Smooth muscle cell (in vitro differentiated cells): ENCODE data around the gene ANKHD1. TPM values are rescaled to one million over a fixed set of nuclear protein-coding genes. Genes with fewer than 3 reads are reported as not detected.

Experiments used
- DNase-seq: peaks from one replicate; lab custom pipeline; 2025; ENCODE audit not compliant: unreplicated experiment; lab: John Stamatoyannopoulos, UW
- H2AFZ ChIP-seq: fragments of 200-600 bp; sonication (generic); 2 replicates; pipeline ENCODE4 v1.6.0; 2016; ENCODE audit warnings: antibody characterized with exemption, low read depth, mild to moderate bottlenecking
- H3F3A ChIP-seq: fragments of 200-600 bp; sonication (generic); 2 replicates; pipeline ENCODE4 v1.6.0; 2017; ENCODE audit warnings: antibody characterized with exemption, low read depth
- H3K27ac ChIP-seq: fragments of 200-600 bp; sonication (generic); 2 replicates; pipeline ENCODE4 v1.5.1; 2016; ENCODE audit warnings: low read depth, mild to moderate bottlenecking
- H3K27me3 ChIP-seq: fragments of 200-600 bp; sonication (generic); 2 replicates; pipeline ENCODE4 v1.6.1; 2016; ENCODE audit warnings: low read depth, mild to moderate bottlenecking
- H3K36me3 ChIP-seq: fragments of 200-600 bp; sonication (generic); 2 replicates; pipeline ENCODE4 v1.5.1; 2016; ENCODE audit warnings: low read depth
- H3K4me1 ChIP-seq: fragments of 200-600 bp; sonication (generic); 2 replicates; pipeline ENCODE4 v1.5.1; 2016; ENCODE audit warnings: low read depth
- H3K4me2 ChIP-seq: fragments of 200-600 bp; sonication (generic); 2 replicates; pipeline ENCODE4 v1.6.0; 2016; ENCODE audit warnings: mild to moderate bottlenecking
- H3K4me3 ChIP-seq: fragments of 200-600 bp; sonication (generic); 2 replicates; pipeline ENCODE4 v1.5.1; 2016; ENCODE audit warnings: mild to moderate bottlenecking
- H3K79me2 ChIP-seq: fragments of 200-600 bp; sonication (generic); 2 replicates; pipeline ENCODE4 v1.6.0; 2016; ENCODE audit warnings: low read depth, mild to moderate bottlenecking
- H3K9ac ChIP-seq: fragments of 200-600 bp; sonication (generic); 2 replicates; pipeline ENCODE4 v1.6.0; 2016; ENCODE audit warnings: low read depth
- H3K9me3 ChIP-seq: fragments of 200-600 bp; sonication (generic); replicated peaks from 2 replicates; pipeline ENCODE4 v1.5.1; 2016; ENCODE audit warnings: low read depth
- H4K20me1 ChIP-seq: fragments of 200-600 bp; sonication (generic); 2 replicates; pipeline ENCODE4 v1.6.0; 2016; ENCODE audit warnings: low read depth
- CTCF ChIP-seq: fragments of 200-600 bp; sonication (generic); IDR thresholded peaks from 2 replicates; pipeline ENCODE4 v1.5.1; 2017; ENCODE audit warnings: borderline replicate concordance, mild to moderate bottlenecking, antibody characterized with exemption; ENCODE audit not compliant: insufficient read depth, poor library complexity, severe bottlenecking
- WGBS: methylation state at CpG from one replicate; pipeline ENCODE4 v1.1.7; 2016; ENCODE audit warnings: low lambda C conversion rate; 5-methylcytosine and 5-hydroxymethylcytosine counted together
- polyA plus RNA-seq: library from polyadenylated mRNA; unstranded; fragments of >200 nt; fragmentation: Nextera tagmentation; extraction: Ambion mirVana; gene quantifications from 2 replicates; pipeline ENCODE4 v1.2.1, GENCODE V29; 2016
- total RNA-seq: library from RNA; depleted of rRNA; stranded (reverse); fragments of >200 nt; gene quantifications from 2 replicates; pipeline ENCODE4 v1.2.3, GENCODE V29; 2014

Gene ANKHD1
- total and polyA plus RNA-seq, 2 experiments from 2014 or later: 37.9 to 56.1 TPM

- Histone ChIP-seq H3K4me3 (no peak overlapping the region), H3K4me1 (peaks cover 9% of the 10 kb centered on the region), H4K20me1 (peaks cover 4% of the 10 kb centered on the region), H3K9me3 (no peaks in the 10 kb centered on the region), H3K36me3 (peaks cover 11% of the 10 kb centered on the region), H3K27me3 (no peaks in the 10 kb centered on the region), H3F3A (no peaks in the 10 kb centered on the region), H3K9ac (no peak overlapping the region), H3K4me2 (no peak overlapping the region), H3K27ac (no peak overlapping the region), H2AFZ (no peak overlapping the region), H3K79me2 (no peaks in the 10 kb centered on the region)
- no peak for DNase-seq
- WGBS: 95% methylated on average over 5 of the region's 5 CpGs
- no peak for TF ChIP-seq CTCF
Measured at GRCh38 chr5:140542972-140543371, 141.3 kb downstream of the ANKHD1 start.

- no peaks in the 10 kb centered on the region for H3K27me3 ChIP-seq
- peaks cover 23% of the 10 kb centered on the region for H4K20me1 ChIP-seq
- H3K4me2 ChIP-seq: no peak overlapping the region
- H2AFZ ChIP-seq: no peak overlapping the region
- no peaks in the 10 kb centered on the region for H3K36me3 ChIP-seq
- peaks cover 15% of the 10 kb centered on the region for H3K4me1 ChIP-seq
- H3K79me2 ChIP-seq: no peaks in the 10 kb centered on the region
- H3K4me3 ChIP-seq: no peak overlapping the region
- DNase-seq: no peak
- no peaks in the 10 kb centered on the region for H3K9me3 ChIP-seq
- H3K9ac ChIP-seq: no peak overlapping the region
- TF ChIP-seq CTCF: no peak
- no peak overlapping the region for H3K27ac ChIP-seq
- peaks cover 5% of the 10 kb centered on the region for H3F3A ChIP-seq
- WGBS: 98% methylated on average over 7 of the region's 7 CpGs
Measured at GRCh38 chr5:140544986-140545385, 143.4 kb downstream of the ANKHD1 start.

GRCh38 chr5:140545606-140546005, 144.0 kb downstream of the ANKHD1 start:
- DNase-seq: no peak
- Histone ChIP-seq H3K9ac (no peak overlapping the region), H3K36me3 (no peaks in the 10 kb centered on the region), H3K79me2 (no peaks in the 10 kb centered on the region), H3K9me3 (no peaks in the 10 kb centered on the region), H3K4me3 (no peak overlapping the region), H3K4me2 (no peak overlapping the region), H2AFZ (no peak overlapping the region), H3F3A (peaks cover 6% of the 10 kb centered on the region), H4K20me1 (peaks cover 29% of the 10 kb centered on the region), H3K27me3 (no peaks in the 10 kb centered on the region), H3K27ac (no peak overlapping the region), H3K4me1 (peaks cover 15% of the 10 kb centered on the region)
- TF ChIP-seq CTCF: no peak
- WGBS: 97% methylated on average over 9 of the region's 10 CpGs

GRCh38 chr5:140546851-140547507, 145.3 kb downstream of the ANKHD1 start:
- Histone ChIP-seq H3K27ac (peak overlapping the region; percentile 82), H3F3A (peaks cover 15% of the 10 kb centered on the region), H3K9me3 (no peaks in the 10 kb centered on the region), H3K9ac (no peak overlapping the region), H3K36me3 (no peaks in the 10 kb centered on the region), H3K4me1 (peaks cover 15% of the 10 kb centered on the region), H3K4me3 (peak overlapping the region; percentile 51), H3K4me2 (peak overlapping the region; percentile 89), H3K27me3 (no peaks in the 10 kb centered on the region), H3K79me2 (no peaks in the 10 kb centered on the region), H2AFZ (no peak overlapping the region), H4K20me1 (peaks cover 41% of the 10 kb centered on the region)
- WGBS: 62% methylated on average over 13 of the region's 13 CpGs
- no peak for DNase-seq
- TF ChIP-seq CTCF: no peak
